IPS DF 19.7 (cell line): ENCODE data around the gene ATN1.

Experiments
- DNase-seq: peaks from one replicate; pipeline ENCODE4 v3.0.0-alpha.2; 2013; ENCODE audit warnings: low read depth, low spot score

Gene ATN1

DNA sequence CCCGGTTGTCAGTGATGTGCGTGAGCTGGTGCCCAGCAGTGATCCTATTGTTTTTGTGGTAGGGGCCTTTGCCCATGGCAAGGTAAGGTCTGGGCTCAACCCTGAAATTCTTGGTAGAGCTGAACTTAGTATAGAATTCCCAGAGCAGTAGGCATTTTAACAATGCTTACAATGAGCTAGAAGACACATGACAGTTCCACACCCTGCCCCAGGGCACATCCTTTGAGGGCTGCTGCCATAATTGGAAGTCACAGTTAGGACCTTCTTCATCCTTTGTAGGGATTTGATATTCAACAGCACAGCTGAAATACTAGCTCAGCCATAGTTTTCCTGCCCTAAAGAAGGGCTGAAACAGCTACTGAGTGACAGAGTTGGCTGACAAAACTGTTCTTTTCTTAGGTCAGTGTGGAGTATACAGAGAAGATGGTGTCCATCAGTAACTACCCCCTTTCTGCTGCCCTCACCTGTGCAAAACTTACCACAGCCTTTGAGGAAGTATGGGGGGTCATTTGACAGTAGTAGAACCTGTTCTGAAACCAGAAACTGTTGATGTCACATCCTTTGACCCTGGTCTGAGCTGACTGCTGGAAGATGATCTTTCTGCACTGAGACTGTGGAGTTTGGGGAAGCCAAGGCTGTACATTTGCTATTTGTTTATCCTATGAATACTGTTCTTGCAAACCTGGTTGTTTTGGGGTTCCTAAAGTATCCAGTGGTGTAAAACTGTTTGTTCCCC lies 47.7 kb downstream of the ATN1 start:
- no peak for DNase-seq

- DNase-seq = no peak
These were observed 49.9 kb downstream of the ATN1 start for GRCh38 chr12:6977653-6978052.

GRCh38 chr12:6978188-6978587 lies 50.4 kb downstream of the ATN1 start:
- DNase-seq = no peak

- no peak for DNase-seq
These were observed 50.9 kb downstream of the ATN1 start for GRCh38 chr12:6978611-6979011.

- DNase-seq = no peak
These were observed 51.3 kb downstream of the ATN1 start for GRCh38 chr12:6979021-6979420.

GRCh38 chr12:6979453-6979852 lies 51.7 kb downstream of the ATN1 start:
- no peak for DNase-seq

DNA sequence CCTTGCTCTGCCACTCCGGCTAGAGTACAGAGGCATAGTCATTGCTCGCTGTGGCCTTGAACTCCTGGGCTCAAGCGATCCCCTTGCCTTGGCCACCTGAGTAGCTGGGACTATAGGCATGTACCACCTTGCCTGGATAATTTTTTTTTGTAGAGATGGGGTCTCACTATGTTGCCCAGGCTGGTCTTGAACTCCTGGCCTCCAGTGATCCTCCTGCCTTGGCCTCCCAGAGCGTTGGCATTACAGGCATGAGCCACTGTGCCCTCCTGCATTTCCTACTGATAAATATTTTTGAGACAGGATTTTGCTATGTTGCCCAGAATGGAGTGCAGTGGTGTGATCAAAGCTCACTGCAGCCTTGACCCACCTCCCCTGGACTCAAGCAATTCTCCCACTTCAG lies 52.3 kb downstream of the ATN1 start:
- DNase-seq = no peak

DNA sequence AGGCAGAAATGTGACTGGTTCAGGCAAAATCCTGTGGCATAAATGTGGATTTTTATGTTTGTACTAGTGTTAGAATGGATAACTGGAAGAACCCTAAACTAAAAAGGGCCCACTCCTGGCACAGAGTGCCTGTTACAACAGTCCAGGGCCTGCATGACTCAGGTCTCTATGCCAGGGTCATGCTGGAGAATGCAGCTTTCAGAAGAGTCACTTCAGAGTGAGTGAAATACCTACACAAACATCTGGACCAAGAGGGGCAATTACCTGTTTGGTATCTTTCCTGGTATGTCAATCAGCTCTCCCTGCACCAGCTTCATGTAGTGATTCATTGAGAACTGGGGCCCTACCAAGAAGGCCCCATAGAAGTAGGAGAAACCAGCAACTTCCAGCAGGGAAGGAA lies 53.0 kb downstream of the ATN1 start:
- no peak for DNase-seq

GRCh38 chr12:6981152-6982052 lies 53.6 kb downstream of the ATN1 start:
- no peak for DNase-seq

DNA sequence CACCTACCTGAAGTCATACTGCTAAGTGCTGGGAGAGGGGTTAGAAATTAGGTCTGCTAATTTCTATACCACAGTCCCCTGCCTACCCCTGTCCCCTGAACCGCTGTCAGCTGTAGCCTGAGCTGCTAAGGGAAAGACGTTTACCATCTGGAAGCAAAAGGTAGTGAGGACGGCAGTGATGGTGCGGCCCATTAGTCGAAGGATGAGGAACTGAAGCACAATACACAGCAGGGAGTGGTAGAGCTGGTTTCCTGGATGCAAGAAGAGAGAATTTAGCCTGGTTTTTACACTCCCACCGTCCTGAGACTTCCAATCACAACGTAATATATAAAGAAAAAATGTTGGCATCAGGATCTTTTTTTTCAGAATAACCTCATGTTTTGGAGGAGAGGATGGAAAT lies 54.8 kb downstream of the ATN1 start:
- no peak for DNase-seq

DNA sequence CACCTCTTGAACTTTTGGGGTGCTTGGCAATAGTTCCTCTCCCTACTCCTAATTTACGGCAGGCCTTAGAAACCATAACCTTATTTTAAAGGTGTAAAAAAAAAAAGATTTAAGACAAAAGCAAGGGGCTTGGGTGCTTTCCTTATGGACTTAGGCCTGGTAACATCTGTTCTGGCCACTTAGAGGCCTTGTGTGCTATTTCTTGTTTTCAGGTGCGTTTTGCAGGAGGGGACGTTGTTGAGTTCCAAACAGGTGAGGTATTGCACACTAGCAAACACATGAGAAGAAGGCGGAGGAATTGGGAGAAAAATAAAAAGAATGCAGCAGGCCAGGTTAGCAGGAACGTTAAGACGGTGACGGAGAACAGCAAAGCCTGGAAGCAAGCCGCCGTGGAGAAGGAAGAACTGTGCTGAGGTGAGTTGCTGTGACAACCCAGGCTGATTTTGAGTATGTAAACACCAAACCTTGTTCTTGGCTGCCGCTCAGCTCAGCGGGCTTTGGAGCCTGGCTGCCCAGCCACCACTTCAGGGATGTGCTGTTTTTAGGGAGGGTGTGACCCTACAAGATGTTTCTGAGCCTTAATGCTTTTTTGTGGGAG lies 60.3 kb downstream of the ATN1 start:
- DNase-seq = no peak
